Measurements from ENCODE around the gene INPP4B. TPM values are rescaled to one million over a fixed set of nuclear protein-coding genes. Genes with fewer than 3 reads are reported as not detected.

INPP4B gene
- total and polyA plus RNA-seq, 2 of the 4 experiments (the other 2 are of a cell fraction): 1.8 to 14.0 TPM

- Histone ChIP-seq H3K27ac (ENCODE audit: insufficient read depth, low read length) (no peak overlapping the region), H2AK9ac (replicated peaks; ENCODE audit: low read depth, low read length, poor library complexity) (no peak overlapping the region), H3K4me2 (ENCODE audit: low read depth, low read length) (no peak overlapping the region), H3K9me3 (ENCODE audit: control insufficient read depth, insufficient read depth, low read length) (no peaks in the 10 kb centered on the region), H4K20me1 (ENCODE audit: insufficient read depth, low read length) (no peaks in the 10 kb centered on the region), H2BK5ac (ENCODE audit: low read depth, low read length, poor library complexity, severe bottlenecking) (no peak overlapping the region), H3K4me3 (ENCODE audit: insufficient read depth, low read depth, low read length) (no peak overlapping the region), H3K56ac (ENCODE audit: extremely low read depth, insufficient read depth, low read length) (no peak overlapping the region), H2BK120ac (ENCODE audit: low read depth, low read length) (no peak overlapping the region), H4K8ac (ENCODE audit: low read depth in 2 of 2, low read length in 2 of 2) (no peak overlapping the region), H3K36me3 (ENCODE audit: control insufficient read depth, insufficient read depth, low read length) (no peaks in the 10 kb centered on the region), H3K23ac (ENCODE audit: low read depth, low read length) (no peak overlapping the region), H4K5ac (ENCODE audit: low read depth, low read length) (no peak overlapping the region), H3K9me1 (ENCODE audit: insufficient read depth, low read length) (no peaks in the 10 kb centered on the region), H2BK20ac (ENCODE audit: low read depth, low read length) (no peak overlapping the region), H2AK5ac (ENCODE audit: low read depth, low read length) (no peak overlapping the region), H3K4ac (ENCODE audit: low read depth, low read length) (no peak overlapping the region), H3K9ac (ENCODE audit: low read depth, low read length) (no peak overlapping the region), H3K18ac (ENCODE audit: low read depth, low read length) (no peak overlapping the region), H3K4me1 (ENCODE audit: control insufficient read depth, insufficient read depth, low read length) (no peaks in the 10 kb centered on the region), H2AFZ (replicated peaks; ENCODE audit: low read length, poor library complexity) (no peak overlapping the region), H3K27me3 (ENCODE audit: control insufficient read depth, insufficient read depth, low read length) (no peaks in the 10 kb centered on the region), H3K14ac (replicated peaks; ENCODE audit: low read depth, low read length) (no peak overlapping the region), H3K79me1 (ENCODE audit: low read depth in 1 of 2, low read length in 2 of 2) (no peaks in the 10 kb centered on the region), H4K91ac (ENCODE audit: insufficient read depth, low read depth, low read length) (no peak overlapping the region), H2BK15ac (ENCODE audit: low read depth, low read length) (no peak overlapping the region)
- POLR2A ChIA-PET (ENCODE audit: unreplicated experiment): no interaction called here
- 100% methylated on average over 1 of the region's 2 CpGs; no CpG with 5 or more reads in 1 of the 2 experiments for WGBS, 2 experiments (ENCODE audit: extremely low coverage in 2 of 2, insufficient read length in 1 of 2)
- dilution Hi-C loops (cut with HindIII; ENCODE audit: low sequenced_read_pairs, unreplicated experiment) (no loop called here), intact Hi-C loops (cut with micrococcal nuclease) (no loop called here), in situ Hi-C loops (cut with MboI; ENCODE audit: low sequenced_read_pairs) (no loop called here)
- TF ChIP-seq RFX5 (IDR thresholded peaks at IDR 0.05; ENCODE audit: low read depth, low read length) (no peak), MAZ (IDR thresholded peaks at IDR 0.05; ENCODE audit: borderline replicate concordance, low read depth, low read length) (no peak), SMC3 (IDR thresholded peaks at IDR 0.05; ENCODE audit: low read depth, low read length) (no peak), RAD21 (IDR thresholded peaks at IDR 0.05; ENCODE audit: low read length) (no peak), MAFK (IDR thresholded peaks at IDR 0.05; ENCODE audit: low read depth, low read length) (no peak), CEBPB (IDR thresholded peaks at IDR 0.05; ENCODE audit: low read depth, low read length) (no peak), FOS (IDR thresholded peaks at IDR 0.05; ENCODE audit: low read depth, low read length) (no peak), CHD1 (IDR thresholded peaks at IDR 0.05; ENCODE audit: low read depth, low read length) (no peak), NFE2L2 (IDR thresholded peaks at IDR 0.05; ENCODE audit: low read depth, low read length) (no peak)
- TF ChIP-seq, protein P1, sequence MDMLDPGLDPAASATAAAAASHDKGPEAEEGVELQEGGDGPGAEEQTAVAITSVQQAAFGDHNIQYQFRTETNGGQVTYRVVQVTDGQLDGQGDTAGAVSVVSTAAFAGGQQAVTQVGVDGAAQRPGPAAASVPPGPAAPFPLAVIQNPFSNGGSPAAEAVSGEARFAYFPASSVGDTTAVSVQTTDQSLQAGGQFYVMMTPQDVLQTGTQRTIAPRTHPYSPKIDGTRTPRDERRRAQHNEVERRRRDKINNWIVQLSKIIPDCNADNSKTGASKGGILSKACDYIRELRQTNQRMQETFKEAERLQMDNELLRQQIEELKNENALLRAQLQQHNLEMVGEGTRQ (IDR thresholded peaks at IDR 0.05; ENCODE audit: low read depth, low read length): no peak
- TF ChIP-seq, protein P2, sequence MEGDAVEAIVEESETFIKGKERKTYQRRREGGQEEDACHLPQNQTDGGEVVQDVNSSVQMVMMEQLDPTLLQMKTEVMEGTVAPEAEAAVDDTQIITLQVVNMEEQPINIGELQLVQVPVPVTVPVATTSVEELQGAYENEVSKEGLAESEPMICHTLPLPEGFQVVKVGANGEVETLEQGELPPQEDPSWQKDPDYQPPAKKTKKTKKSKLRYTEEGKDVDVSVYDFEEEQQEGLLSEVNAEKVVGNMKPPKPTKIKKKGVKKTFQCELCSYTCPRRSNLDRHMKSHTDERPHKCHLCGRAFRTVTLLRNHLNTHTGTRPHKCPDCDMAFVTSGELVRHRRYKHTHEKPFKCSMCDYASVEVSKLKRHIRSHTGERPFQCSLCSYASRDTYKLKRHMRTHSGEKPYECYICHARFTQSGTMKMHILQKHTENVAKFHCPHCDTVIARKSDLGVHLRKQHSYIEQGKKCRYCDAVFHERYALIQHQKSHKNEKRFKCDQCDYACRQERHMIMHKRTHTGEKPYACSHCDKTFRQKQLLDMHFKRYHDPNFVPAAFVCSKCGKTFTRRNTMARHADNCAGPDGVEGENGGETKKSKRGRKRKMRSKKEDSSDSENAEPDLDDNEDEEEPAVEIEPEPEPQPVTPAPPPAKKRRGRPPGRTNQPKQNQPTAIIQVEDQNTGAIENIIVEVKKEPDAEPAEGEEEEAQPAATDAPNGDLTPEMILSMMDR (conservative IDR thresholded peaks at IDR 0.05; ENCODE audit: low read depth, low read length): no peak
- no peak for ATAC-seq (ENCODE audit: low read depth)
- DNase-seq: no peak
- CTCF ChIA-PET: no interaction called here
- BruUV-seq (replicated peaks): no TSS peak
These were observed 162.6 kb downstream of the INPP4B start for GRCh38 chr4:142683503-142683902.
